HG03575 (cell line): Measurements from ENCODE around the gene FPR2.

Source experiments
- ATAC-seq: cut with Tn5 transposase; IDR thresholded peaks from one replicate; pipeline ENCODE4 v1.9.1; 2021; ENCODE audit not compliant: unreplicated experiment, insufficient number of reproducible peaks, low FRiP score; ENCODE audit errors: extremely low read depth

The FPR2 gene

GRCh38 chr19:51777570-51778462 is 16.8 kb downstream of the FPR2 start:
- ATAC-seq: no peak

DNA sequence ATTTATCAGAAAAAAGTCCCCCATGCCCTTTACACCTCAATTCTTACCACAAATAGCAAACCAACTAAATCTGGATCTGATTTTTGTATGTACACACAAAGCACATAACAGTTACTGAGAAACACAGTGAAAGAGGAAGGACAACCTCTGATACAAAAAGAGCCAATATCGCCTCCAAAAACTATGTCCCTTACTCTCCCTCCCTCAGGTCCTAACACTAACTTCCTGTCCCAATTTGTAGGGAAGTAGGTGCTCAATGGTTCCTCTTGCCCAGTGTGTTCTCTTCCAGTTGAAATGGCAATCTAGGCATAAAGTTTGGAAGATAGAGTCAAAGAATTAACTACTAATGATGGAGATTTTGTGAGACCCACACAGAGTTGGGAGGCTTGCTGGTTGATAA is 18.2 kb downstream of the FPR2 start:
- ATAC-seq: no peak

DNA sequence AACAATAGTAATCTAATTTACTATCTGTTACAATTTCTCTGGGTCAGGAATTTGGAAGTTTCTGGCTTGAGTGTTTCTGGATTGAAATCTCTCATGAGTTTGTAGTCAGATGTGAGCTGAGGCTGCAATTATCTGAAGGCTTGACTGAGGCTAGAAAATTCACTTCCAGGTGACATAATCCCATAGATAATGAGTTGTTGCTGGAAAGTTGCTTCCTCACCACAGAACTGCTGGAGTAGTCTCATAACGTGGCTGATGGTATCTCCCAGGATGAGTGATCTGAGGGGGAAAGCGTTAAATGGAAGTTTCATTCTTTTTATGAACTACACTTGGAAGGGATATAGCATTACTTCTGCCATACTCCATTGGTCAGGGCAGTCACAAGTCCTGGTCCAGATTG is 18.7 kb downstream of the FPR2 start:
- no peak for ATAC-seq

- ATAC-seq: no peak
Measured at GRCh38 chr19:51780270-51780669, 19.3 kb downstream of the FPR2 start.

DNA sequence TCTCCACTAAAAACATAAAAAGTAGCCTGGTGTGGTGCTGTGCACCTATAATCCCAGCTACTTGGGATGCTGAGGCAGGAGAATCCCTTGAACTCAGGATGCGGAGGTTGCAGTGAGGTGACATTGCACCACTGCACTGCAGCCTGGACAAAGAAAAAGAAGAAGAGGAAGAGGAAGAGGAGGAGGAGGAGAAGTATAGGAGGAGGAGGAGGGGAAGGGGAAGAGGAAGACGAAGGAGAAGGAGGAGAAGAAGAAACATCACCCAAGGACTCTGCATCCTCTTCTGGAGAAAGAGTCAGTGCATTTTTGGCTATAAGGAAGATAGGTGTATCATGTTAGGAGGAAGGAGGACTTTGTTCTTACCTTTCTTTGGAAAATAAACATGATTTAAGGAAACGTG is 21.0 kb downstream of the FPR2 start:
- ATAC-seq: no peak

- no peak for ATAC-seq
Measured at GRCh38 chr19:51783372-51783771, 22.4 kb downstream of the FPR2 start.

DNA sequence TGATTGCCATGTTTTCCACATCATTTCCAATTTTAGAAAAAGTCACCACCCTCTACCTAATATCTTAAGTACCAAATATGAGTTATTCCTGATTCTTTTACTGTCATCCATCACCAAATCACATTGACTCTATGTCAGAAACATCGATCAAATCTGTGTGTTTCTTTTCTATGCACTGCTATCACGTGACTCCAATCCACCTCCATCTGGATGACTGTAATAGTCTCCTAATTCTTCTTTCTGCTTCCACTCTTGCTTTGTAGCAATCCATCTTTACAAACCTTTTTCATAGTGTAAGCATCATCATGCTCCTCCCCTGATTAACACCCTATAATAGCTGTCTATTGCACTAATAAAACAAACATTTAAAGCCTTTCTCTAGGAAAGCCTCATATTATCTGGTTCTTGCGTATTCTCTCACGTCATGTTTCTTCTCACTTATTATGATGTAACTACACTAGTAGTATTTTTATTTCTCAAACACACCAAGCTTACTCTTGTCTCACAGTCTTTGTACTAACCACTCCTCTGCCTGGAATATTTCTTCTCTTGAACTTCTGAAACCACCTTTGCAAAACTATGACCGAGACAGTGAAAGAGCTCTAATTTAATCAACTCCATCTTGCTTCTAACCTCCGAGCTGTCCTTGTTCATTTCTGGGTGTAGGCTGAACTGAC is 23.3 kb downstream of the FPR2 start:
- ATAC-seq: no peak

DNA sequence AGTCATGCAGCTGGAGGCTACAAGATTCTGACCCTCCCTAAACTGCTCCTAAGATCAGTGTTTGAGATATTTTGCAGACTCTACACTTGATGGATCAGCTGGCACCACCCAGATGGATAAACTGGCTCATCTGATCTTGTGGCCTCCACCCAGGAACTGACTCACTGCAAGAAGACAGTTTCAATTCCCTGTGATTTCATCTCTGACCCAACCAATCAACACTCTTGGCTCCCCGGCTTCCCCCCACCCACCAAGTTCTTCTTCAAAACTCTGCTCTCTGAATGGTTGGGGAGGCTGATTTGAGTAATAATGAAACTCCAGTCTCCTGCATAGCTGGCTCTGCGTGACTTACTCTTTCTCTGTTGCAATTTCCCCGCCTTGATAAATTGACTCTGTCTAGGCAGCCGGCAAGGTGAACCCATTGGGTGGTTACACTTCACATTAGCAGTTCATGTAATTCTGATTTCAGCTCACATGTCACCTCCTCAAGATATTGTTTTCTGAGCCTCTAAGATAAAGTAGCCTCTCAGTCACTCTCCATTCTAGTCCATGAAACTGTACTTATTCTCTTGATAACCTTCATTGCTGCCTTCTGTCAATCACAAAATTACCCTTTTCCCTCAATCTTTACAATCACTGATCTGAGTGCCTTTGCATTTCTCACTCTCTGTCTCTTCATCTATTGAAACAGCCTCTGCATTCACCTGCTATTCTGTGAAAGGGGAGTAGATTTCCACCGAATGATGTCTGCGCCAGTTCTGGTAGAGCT is 24.1 kb downstream of the FPR2 start:
- ATAC-seq: no peak

GRCh38 chr19:51786646-51787494 is 25.9 kb downstream of the FPR2 start:
- no peak for ATAC-seq

GRCh38 chr19:51788029-51788428 is 27.0 kb downstream of the FPR2 start:
- no peak for ATAC-seq

- no peak for ATAC-seq
Measured at GRCh38 chr19:51789061-51789795, 28.2 kb downstream of the FPR2 start.

- no peak for ATAC-seq
Measured at GRCh38 chr19:51792932-51793331, 32.0 kb downstream of the FPR2 start.

DNA sequence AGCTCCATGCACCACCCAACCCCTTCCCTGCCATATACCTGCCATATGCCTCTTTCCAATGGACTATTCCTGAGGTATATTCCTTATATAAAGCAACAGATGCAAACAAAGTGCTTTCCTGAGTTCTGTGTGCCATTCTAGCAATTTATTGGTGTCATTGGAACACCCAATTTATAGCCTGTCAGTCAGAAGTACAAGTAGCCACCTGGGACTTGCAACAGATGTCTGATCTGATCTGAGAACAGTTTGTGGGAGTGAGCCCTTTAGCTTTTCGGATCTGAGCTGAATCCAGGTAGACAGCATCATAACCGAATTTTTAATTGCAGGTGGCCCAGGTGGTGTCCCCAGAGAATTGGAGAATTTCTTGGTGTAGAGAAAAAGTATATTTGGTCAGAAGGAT is 33.0 kb downstream of the FPR2 start:
- ATAC-seq: no peak

GRCh38 chr19:51794885-51795490 is 34.0 kb downstream of the FPR2 start, which contains the start of gene FPR3:
Gene FPR3, plus strand, starts transcription at chr19:51795157. Its CDS starts 28,592 bp downstream, at chr19:51823749.
- ATAC-seq: no peak

DNA sequence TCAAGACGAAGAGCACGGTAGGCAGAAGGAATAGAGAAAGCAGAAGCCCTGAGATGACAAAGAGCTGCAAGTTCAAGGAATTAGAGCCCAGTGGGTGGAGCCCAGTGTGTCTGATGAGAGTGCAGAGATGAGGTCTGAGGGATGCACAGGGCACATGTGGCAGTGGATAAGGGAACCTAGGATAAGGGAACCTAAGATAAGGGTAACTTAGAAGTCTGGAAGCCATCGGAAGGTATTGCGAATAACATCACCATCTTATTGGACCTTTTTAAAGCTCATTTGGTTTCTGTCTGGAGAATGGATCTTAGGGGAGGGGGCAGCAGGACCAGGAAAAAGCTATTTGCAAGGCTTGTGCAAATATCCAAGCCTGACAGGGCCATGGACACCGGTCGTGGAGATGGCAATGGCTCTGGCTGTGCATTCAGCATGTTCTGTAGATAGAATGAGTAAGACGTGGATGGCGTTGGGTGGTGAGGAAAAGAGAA is 35.3 kb downstream of the FPR2 start:
- ATAC-seq: no peak

GRCh38 chr19:51797480-51797879 is 36.5 kb downstream of the FPR2 start:
- ATAC-seq: no peak

DNA sequence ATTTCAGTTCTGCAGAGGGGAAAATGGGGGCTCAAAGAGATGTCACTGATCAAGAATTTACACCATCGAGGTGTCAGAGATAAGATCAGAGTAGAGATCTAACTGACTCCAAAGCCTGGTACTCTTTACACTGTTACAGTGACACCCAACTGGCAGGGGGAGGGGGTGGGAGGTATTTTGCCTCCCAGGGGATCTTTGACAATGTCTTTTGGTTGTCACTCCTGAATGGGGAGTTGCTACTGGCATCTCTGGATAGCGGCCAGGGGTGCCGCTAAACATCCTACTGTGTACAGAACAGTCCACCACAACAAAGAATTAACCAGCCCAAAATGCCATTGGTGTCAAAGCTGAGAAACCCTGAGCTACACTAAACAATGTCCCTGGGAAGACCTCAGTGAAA is 37.1 kb downstream of the FPR2 start:
- no peak for ATAC-seq
